Lower lobe of right lung (tissue), 2 donors: ENCODE results near the gene PDS5B. TPM values are rescaled to one million over a fixed set of nuclear protein-coding genes. Genes with fewer than 3 reads are reported as not detected.
"Not testable (repeated sequence)": the region's sequence is repeated elsewhere in the genome, so short reads cannot be mapped to it uniquely, and the experiment has no call there.

ENCODE experiments used
- ATAC-seq, 2 donors: fragments of 200-7000 bp; cut with Tn5 transposase; one replicate each; pipeline ENCODE4 v1.9.1; 2020 to 2022; ENCODE audit warnings: mild to moderate bottlenecking in 2 of 2, moderate library complexity in 2 of 2
- DNase-seq: peaks from one replicate; pipeline ENCODE4 v3.0.0-alpha.2; 2020
- H3K27ac ChIP-seq: fragments of 200-600 bp; one replicate; pipeline ENCODE4 v1.8.0; 2022
- H3K27me3 ChIP-seq: fragments of 200-600 bp; one replicate; pipeline ENCODE4 v1.8.0; 2022; ENCODE audit warnings: low read depth
- H3K36me3 ChIP-seq: fragments of 200-600 bp; one replicate; pipeline ENCODE4 v1.8.0; 2022; ENCODE audit warnings: mild to moderate bottlenecking
- H3K4me1 ChIP-seq: fragments of 200-600 bp; one replicate; pipeline ENCODE4 v1.8.0; 2022
- H3K4me3 ChIP-seq: fragments of 200-600 bp; one replicate; pipeline ENCODE4 v1.8.0; 2022; ENCODE audit warnings: mild to moderate bottlenecking
- H3K9me3 ChIP-seq: fragments of 200-600 bp; one replicate; pipeline ENCODE4 v1.8.0; 2022
- intact Hi-C: fragments of 100-400 bp; cut with DNase I; formaldehyde crosslinking; loops from one replicate; pipeline ENCODE4 v1.11.0; 2022
- total RNA-seq: library from RNA; stranded (reverse); fragmentation: NEBNext Ultra II Directional; extraction: Animal tissue kit (Norgen Biotek cat#: 25700); gene quantifications from one replicate; pipeline ENCODE4 v1.2.1, GENCODE V29; 2021
- TF ChIP-seq, protein P1 (sequence below): fragments of 200-600 bp; IDR thresholded peaks from one replicate; pipeline ENCODE4 v1.8.0; 2022; ENCODE audit warnings: antibody characterized with exemption, mild to moderate bottlenecking
- donor health status: DM: no; HTN: yes; CAD: no; lungs with severe emphysema.

Gene PDS5B
- total RNA-seq, 1 donor from 2014 or later, result 46.3 TPM

DNA sequence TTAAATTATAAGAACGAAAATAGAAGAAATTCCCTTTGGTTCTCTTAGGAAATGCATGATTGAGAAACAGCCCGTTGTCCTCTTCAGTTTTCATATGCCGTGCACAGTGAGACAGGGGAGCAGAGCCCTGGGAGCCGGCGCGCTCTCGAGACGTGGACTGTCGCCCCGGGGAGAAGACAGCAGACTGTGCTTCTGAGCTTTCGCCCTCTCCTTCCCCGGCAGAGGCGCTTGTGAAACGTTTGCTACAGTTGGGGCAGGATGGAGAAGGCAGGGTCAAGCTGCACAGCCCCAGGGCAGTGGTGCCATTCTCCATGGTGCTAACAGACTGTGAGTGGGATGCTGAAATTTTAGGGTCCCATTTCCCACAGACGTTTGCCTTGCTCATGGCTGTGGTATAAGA is 237.8 kb downstream of the PDS5B start:
- Histone ChIP-seq H3K27me3 (no peaks in the 10 kb centered on the region), H3K27ac (no peak overlapping the region), H3K9me3 (no peaks in the 10 kb centered on the region), H3K4me3 (no peak overlapping the region), H3K36me3 (no peaks in the 10 kb centered on the region), H3K4me1 (no peaks in the 10 kb centered on the region)
- TF ChIP-seq, protein P1, sequence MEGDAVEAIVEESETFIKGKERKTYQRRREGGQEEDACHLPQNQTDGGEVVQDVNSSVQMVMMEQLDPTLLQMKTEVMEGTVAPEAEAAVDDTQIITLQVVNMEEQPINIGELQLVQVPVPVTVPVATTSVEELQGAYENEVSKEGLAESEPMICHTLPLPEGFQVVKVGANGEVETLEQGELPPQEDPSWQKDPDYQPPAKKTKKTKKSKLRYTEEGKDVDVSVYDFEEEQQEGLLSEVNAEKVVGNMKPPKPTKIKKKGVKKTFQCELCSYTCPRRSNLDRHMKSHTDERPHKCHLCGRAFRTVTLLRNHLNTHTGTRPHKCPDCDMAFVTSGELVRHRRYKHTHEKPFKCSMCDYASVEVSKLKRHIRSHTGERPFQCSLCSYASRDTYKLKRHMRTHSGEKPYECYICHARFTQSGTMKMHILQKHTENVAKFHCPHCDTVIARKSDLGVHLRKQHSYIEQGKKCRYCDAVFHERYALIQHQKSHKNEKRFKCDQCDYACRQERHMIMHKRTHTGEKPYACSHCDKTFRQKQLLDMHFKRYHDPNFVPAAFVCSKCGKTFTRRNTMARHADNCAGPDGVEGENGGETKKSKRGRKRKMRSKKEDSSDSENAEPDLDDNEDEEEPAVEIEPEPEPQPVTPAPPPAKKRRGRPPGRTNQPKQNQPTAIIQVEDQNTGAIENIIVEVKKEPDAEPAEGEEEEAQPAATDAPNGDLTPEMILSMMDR, result no peak
- DNase-seq, result no peak
- no peak for ATAC-seq
- intact Hi-C loops, result no loop called here

DNA sequence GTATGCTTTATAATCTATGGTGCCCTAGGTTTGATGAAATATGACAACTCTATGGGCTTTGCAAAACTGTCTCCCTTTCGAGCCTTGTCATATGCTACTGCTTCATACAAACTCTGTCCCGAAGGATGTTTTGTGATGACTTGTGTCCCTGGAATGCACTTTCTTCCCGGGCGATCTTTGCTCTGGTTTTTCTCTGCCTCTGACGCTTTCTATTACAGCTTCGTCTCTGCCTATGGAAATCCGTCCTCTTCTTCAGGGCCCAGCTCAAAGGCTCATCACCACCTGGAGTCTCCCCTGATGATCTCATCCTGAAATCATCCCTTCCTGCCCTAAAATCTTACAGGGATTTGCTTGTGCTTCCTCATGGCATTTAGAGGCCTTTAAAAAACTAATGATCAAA is 238.4 kb downstream of the PDS5B start:
- DNase-seq, result no peak
- H3K27me3 ChIP-seq, result no peaks in the 10 kb centered on the region
- no peak for ATAC-seq
- TF ChIP-seq, protein P1, result no peak
- no peaks in the 10 kb centered on the region for H3K4me1 ChIP-seq
- H3K27ac ChIP-seq, result no peak overlapping the region
- no peaks in the 10 kb centered on the region for H3K36me3 ChIP-seq
- H3K4me3 ChIP-seq, result no peak overlapping the region
- no peaks in the 10 kb centered on the region for H3K9me3 ChIP-seq
- intact Hi-C loops, result no loop called here

DNA sequence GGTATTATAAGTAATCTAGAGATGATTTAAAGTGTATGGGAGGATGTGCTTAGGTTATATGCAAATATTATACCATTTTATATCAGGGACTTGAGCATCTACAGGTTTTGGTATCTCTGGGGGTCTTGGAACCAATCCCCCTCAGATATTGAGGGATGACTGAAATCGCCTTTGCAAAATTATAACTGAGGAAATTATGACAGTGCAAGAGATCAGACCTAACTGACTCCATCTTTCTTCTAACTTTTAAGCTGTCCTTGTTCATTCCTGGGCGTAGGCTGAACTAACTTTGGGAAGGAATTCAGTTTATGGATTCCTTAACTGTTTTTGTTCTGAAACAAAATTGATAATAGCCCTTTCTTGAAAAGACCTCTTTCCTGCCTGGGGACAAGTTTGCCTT is 239.2 kb downstream of the PDS5B start:
- no peaks in the 10 kb centered on the region for H3K9me3 ChIP-seq
- H3K4me3 ChIP-seq, result no peak overlapping the region
- no peaks in the 10 kb centered on the region for H3K4me1 ChIP-seq
- TF ChIP-seq, protein P1, result no peak
- intact Hi-C loops, result no loop called here
- no peak for DNase-seq
- no peak for ATAC-seq
- no peaks in the 10 kb centered on the region for H3K27me3 ChIP-seq
- no peaks in the 10 kb centered on the region for H3K36me3 ChIP-seq
- H3K27ac ChIP-seq, result no peak overlapping the region

DNA sequence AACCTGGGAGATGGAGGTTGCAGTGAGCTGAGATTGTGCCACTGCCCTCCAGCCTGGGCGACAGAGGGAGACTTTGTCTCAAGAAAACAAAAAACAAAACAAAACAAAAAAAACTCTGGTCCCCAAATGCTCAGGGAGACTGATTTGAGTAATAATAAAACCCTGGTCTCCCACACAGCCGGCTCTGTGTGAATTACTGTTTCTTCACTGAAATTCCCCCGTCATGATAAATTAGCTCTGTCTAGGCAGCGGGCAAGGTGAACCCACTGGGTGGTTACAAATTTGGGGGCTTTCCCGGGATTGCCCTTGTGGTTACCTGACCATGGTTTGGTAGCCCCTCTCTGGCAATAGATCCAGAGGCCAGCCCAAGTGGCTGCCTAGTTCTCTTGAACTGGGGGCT is 240.1 kb downstream of the PDS5B start:
- H3K4me3 ChIP-seq, DNase-seq, H3K9me3 ChIP-seq, H3K27me3 ChIP-seq, H3K36me3 ChIP-seq, ATAC-seq, H3K27ac ChIP-seq, intact Hi-C loops, H3K4me1 ChIP-seq: not testable (repeated sequence)

Other genes with a start within 250 kb of the PDS5B start
- gene N4BP2L1, start 158.3 kb upstream of the PDS5B start, total RNA-seq, result 30.2 TPM
- 192 TPM for gene N4BP2L2, start 47.7 kb upstream of the PDS5B start, total RNA-seq